Endothelial cell of umbilical vein (primary cell): Measurements from ENCODE around the gene SUFU. TPM values are rescaled to one million over a fixed set of nuclear protein-coding genes. Genes with fewer than 3 reads are reported as not detected.

ENCODE experiments used
- BruUV-seq: library from RNA; stranded (reverse); fragments of 400-500 nt; replicated peaks from 2 replicates; lab custom pipeline; 2021; lab: Mats Ljungman, UMichigan
- CTCF ChIA-PET: fragments of 300-600, 350-600 bp; sonication (Branson Sonifier 250); formaldehyde crosslinking; loops from one replicate; lab custom pipeline; 2021; ENCODE audit warnings: antibody characterized with exemption, inconsistent platforms; lab: Charles Lee
- POLR2A ChIA-PET: fragments of 300-600, 350-600 bp; sonication (Branson Sonifier 250); formaldehyde crosslinking; loops from one replicate; lab custom pipeline; 2021; ENCODE audit warnings: antibody characterized with exemption, inconsistent platforms; lab: Charles Lee
- DNase-seq: peaks from one replicate; pipeline ENCODE4 v3.0.0-alpha.2; 2011; ENCODE audit warnings: low read depth, low spot score
- FAIRE-seq: peaks from 2 replicates; lab custom pipeline; 2011; peaks lifted over from hg19 to GRCh38; lab: Jason Lieb, UNC
- H2AFZ ChIP-seq: 2 replicates; pipeline ENCODE4 v1.6.0; 2012; ENCODE audit warnings: low read depth, low read length, control low read depth, inconsistent platforms
- H3K27ac ChIP-seq: 2 replicates; pipeline ENCODE4 v1.5.1; 2011; ENCODE audit warnings: low read depth, mild to moderate bottlenecking, control low read depth, low read length, moderate library complexity; ENCODE audit not compliant: insufficient read depth
- H3K27me3 ChIP-seq, 2 experiments: 2 replicates each; pipeline versions ENCODE4 v1.6.0 to v1.6.1; 2011; ENCODE audit warnings: low read length in 2 of 2, mixed read lengths in 1 of 2; ENCODE audit not compliant: control insufficient read depth in 2 of 2, insufficient read depth in 2 of 2
- H3K36me3 ChIP-seq, 2 experiments: 2 replicates in 1 of 2; 3 replicates in 1 of 2; pipeline ENCODE4 v1.5.1; 2011; ENCODE audit warnings: low read length in 2 of 2, mild to moderate bottlenecking in 1 of 2, moderate library complexity in 1 of 2; ENCODE audit not compliant: control insufficient read depth in 2 of 2, insufficient read depth in 2 of 2; ENCODE audit errors: extremely low read depth in 1 of 2
- H3K4me1 ChIP-seq: 3 replicates; pipeline ENCODE4 v1.5.1; 2011; ENCODE audit warnings: mild to moderate bottlenecking, low read length; ENCODE audit not compliant: control insufficient read depth, insufficient read depth; ENCODE audit errors: extremely low read depth
- H3K4me2 ChIP-seq: 2 replicates; pipeline ENCODE4 v1.6.1; 2011; ENCODE audit warnings: low read length, control low read depth, mixed read lengths; ENCODE audit not compliant: insufficient read depth
- H3K4me3 ChIP-seq, 3 experiments: fragments of 200-600 bp in 1 of 3; sonication (generic), shearing (Covaris generic) in 1 of 3; replicated peaks in 1 of 3; 2 replicates each; pipeline ENCODE4 v1.5.1; 2011 to 2016; ENCODE audit warnings: control low read depth in 3 of 3, low read length in 3 of 3, mild to moderate bottlenecking in 2 of 3, inconsistent platforms in 1 of 3, low read depth in 1 of 3, moderate library complexity in 1 of 3; ENCODE audit not compliant: insufficient read depth in 1 of 3
- H3K79me2 ChIP-seq: 2 replicates; pipeline ENCODE4 v1.6.0; 2012; ENCODE audit warnings: low read length, inconsistent platforms; ENCODE audit not compliant: control insufficient read depth, insufficient read depth
- H3K9ac ChIP-seq: replicated peaks from 2 replicates; pipeline ENCODE3; 2011; ENCODE audit warnings: low read length, control low read depth; ENCODE audit not compliant: insufficient read depth; ENCODE audit errors: extremely low read depth
- H3K9me1 ChIP-seq: replicated peaks from 3 replicates; pipeline ENCODE4 v1.6.0; 2011; ENCODE audit warnings: mild to moderate bottlenecking, low read length; ENCODE audit not compliant: control insufficient read depth, insufficient read depth; ENCODE audit errors: extremely low read depth
- H3K9me3 ChIP-seq: replicated peaks from 2 replicates; pipeline ENCODE4 v1.5.1; 2012; ENCODE audit warnings: low read length, inconsistent platforms; ENCODE audit not compliant: control insufficient read depth, insufficient read depth
- H4K20me1 ChIP-seq: replicated peaks from 2 replicates; pipeline ENCODE3; 2011; ENCODE audit warnings: mild to moderate bottlenecking, low read length; ENCODE audit not compliant: control insufficient read depth, insufficient read depth; ENCODE audit errors: extremely low read depth
- CTCF ChIP-seq, 2 donors: IDR thresholded peaks; 1 replicate in 1 of 2; 2 replicates in 1 of 2; pipeline ENCODE4 v1.5.1; 2011; ENCODE audit warnings: low read length in 2 of 2, mild to moderate bottlenecking in 2 of 2, moderate library complexity in 2 of 2, control low read depth in 1 of 2, inconsistent platforms in 1 of 2, low read depth in 1 of 2; ENCODE audit not compliant: insufficient read depth in 1 of 2; ENCODE audit errors: extremely low read depth in 1 of 2
- EZH2 ChIP-seq: IDR thresholded peaks from 2 replicates; pipeline ENCODE4 v1.6.1; 2012; ENCODE audit warnings: borderline replicate concordance, low read depth, mild to moderate bottlenecking, moderate library complexity, low read length, inconsistent platforms; ENCODE audit not compliant: severe bottlenecking
- FOS ChIP-seq: IDR thresholded peaks from 2 replicates; pipeline ENCODE4 v1.6.1; 2011; ENCODE audit warnings: mild to moderate bottlenecking, low read length, moderate library complexity, borderline replicate concordance; ENCODE audit not compliant: insufficient read depth
- GATA2 ChIP-seq: IDR thresholded peaks from 2 replicates; pipeline ENCODE4 v1.7.0; 2011; ENCODE audit warnings: low read depth, mild to moderate bottlenecking, moderate library complexity, mixed read lengths, low read length; ENCODE audit not compliant: insufficient read length, insufficient read depth
- JUN ChIP-seq: IDR thresholded peaks from 2 replicates; pipeline ENCODE4 v1.6.1; 2011; ENCODE audit warnings: borderline replicate concordance, low read depth; ENCODE audit not compliant: insufficient read length, insufficient read depth
- MAX ChIP-seq: IDR thresholded peaks from 2 replicates; pipeline ENCODE4 v1.6.1; 2011; ENCODE audit not compliant: insufficient read depth, insufficient read length
- MYC ChIP-seq: IDR thresholded peaks from one replicate; pipeline ENCODE4 v1.6.1; 2011; ENCODE audit warnings: mild to moderate bottlenecking, low read depth, low read length
- POLR2A ChIP-seq: IDR thresholded peaks from 2 replicates; pipeline ENCODE4 v1.6.1; 2012; ENCODE audit warnings: low read depth, mild to moderate bottlenecking, control low read depth, low read length
- POLR2AphosphoS5 ChIP-seq: IDR thresholded peaks from 2 replicates; pipeline ENCODE4 v1.6.1; 2012; ENCODE audit warnings: low read depth, mild to moderate bottlenecking, control low read depth, low read length, moderate library complexity; ENCODE audit not compliant: insufficient read depth
- dilution Hi-C: fragments of 300-500 bp; cut with MboI; formaldehyde crosslinking; loops from one replicate; pipeline ENCODE4 v1.15.0; 2019; ENCODE audit warnings: low sequenced_read_pairs; ENCODE audit not compliant: extremely low pct_ligation_motif_present
- intact Hi-C: fragments of 100-400 bp; cut with micrococcal nuclease; formaldehyde crosslinking; loops from one replicate; pipeline ENCODE4 v1.10.0; 2022
- polyA plus RNA-seq, 4 experiments: library from polyadenylated mRNA; depleted of rRNA in 3 of 4; stranded (reverse) in 3 of 4; unstranded in 1 of 4; fragments of >200 nt; gene quantifications; 2 replicates each; pipeline versions ENCODE4 v1.2.1 to v1.2.3, GENCODE V29; 2011 to 2012; ENCODE audit warnings: missing spikeins in 1 of 4
- total RNA-seq: library from RNA; stranded (reverse); gene quantifications from 2 replicates; pipeline ENCODE4 v1.2.3, GENCODE V29; 2021

The SUFU gene
- total and polyA plus RNA-seq, 2 donors (not counting 3 experiments of a cell fraction or from before 2014, with no cell fraction given), result 10.1 to 16.3 TPM

GRCh38 chr10:102616066-102616770, 112.4 kb downstream of the SUFU start:
- no peak overlapping the region for H3K9ac ChIP-seq
- no peaks in the 10 kb centered on the region for H3K79me2 ChIP-seq
- no peaks in the 10 kb centered on the region for H3K9me1 ChIP-seq
- FAIRE-seq (peak; percentile 4), DNase-seq (no peak)
- H3K9me3 ChIP-seq, result no peaks in the 10 kb centered on the region
- H3K4me3 ChIP-seq, result no peak overlapping the region
- H3K4me2 ChIP-seq, result no peak overlapping the region
- H3K27ac ChIP-seq, result no peak overlapping the region
- H2AFZ ChIP-seq, result no peak overlapping the region
- ChIA-PET CTCF (interaction anchor here (1.0 to 8.9 kb wide), 8 partner anchors 7 to 28 kb away, joined by 3 to 56 read pairs (median 4); partner anchors contain the start of gene TRIM8), POLR2A (no interaction called here)
- no peak for TF ChIP-seq JUN
- no peak for TF ChIP-seq EZH2
- TF ChIP-seq GATA2, result no peak
- peak; percentile 24 for TF ChIP-seq POLR2AphosphoS5
- H4K20me1 ChIP-seq, result no peaks in the 10 kb centered on the region
- dilution Hi-C loops (no loop called here), intact Hi-C loops (no loop called here)
- peaks cover 0 to 8% of the 10 kb centered on the region in 2 experiments for H3K36me3 ChIP-seq
- H3K27me3 ChIP-seq, result no peaks in the 10 kb centered on the region
- peaks cover 52% of the 10 kb centered on the region for H3K4me1 ChIP-seq
- BruUV-seq, result no TSS peak

- BruUV-seq, result no TSS peak
- H2AFZ ChIP-seq, result no peak overlapping the region
- no peak overlapping the region for H3K27ac ChIP-seq
- H3K27me3 ChIP-seq, result no peaks in the 10 kb centered on the region
- H3K9me3 ChIP-seq, result no peaks in the 10 kb centered on the region
- H3K9me1 ChIP-seq, result no peaks in the 10 kb centered on the region
- H4K20me1 ChIP-seq, result no peaks in the 10 kb centered on the region
- no peak overlapping the region for H3K9ac ChIP-seq
- H3K79me2 ChIP-seq, result no peaks in the 10 kb centered on the region
- intact Hi-C loops, result no loop called here
- no peak overlapping the region for H3K4me2 ChIP-seq
- FAIRE-seq (no peak), DNase-seq (no peak)
- ChIA-PET CTCF (interaction anchor here (0.9 to 8.9 kb wide), 7 partner anchors 12 to 28 kb away, joined by 3 to 56 read pairs (median 5); partner anchors contain the start of gene TRIM8), POLR2A (no interaction called here)
- no peak overlapping the region for H3K4me3 ChIP-seq
- H3K36me3 ChIP-seq, result peaks cover 0 to 8% of the 10 kb centered on the region in 2 experiments
- H3K4me1 ChIP-seq, result peaks cover 52% of the 10 kb centered on the region
- no peak for TF ChIP-seq EZH2
- no peak for TF ChIP-seq JUN
- no peak for TF ChIP-seq FOS
- TF ChIP-seq CTCF (IDR thresholded peaks at IDR 0.05; ENCODE audit: extremely low read depth in 1 of 2, insufficient read depth in 1 of 2, low read depth in 1 of 2, low read length in 2 of 2), result no peak
- TF ChIP-seq POLR2A, result no peak
- TF ChIP-seq GATA2, result no peak
- no peak for TF ChIP-seq MAX
- no peak for TF ChIP-seq POLR2AphosphoS5
- TF ChIP-seq MYC, result no peak
- dilution Hi-C loops, result no loop called here
Measured at GRCh38 chr10:102617041-102617440, 113.3 kb downstream of the SUFU start.
